ENCODE data around the gene CEACAM21. TPM values are rescaled to one million over a fixed set of nuclear protein-coding genes. Genes with fewer than 3 reads are reported as not detected.
A peak's percentile ranks its signal among the peaks of the same experiment; 100 is the strongest.

Gene CEACAM21
- polyA plus RNA-seq, 1 of the 3 experiments (the other 2 are of a cell fraction) = not detected

GRCh38 chr19:41541990-41542584 lies 33.9 kb upstream of the CEACAM21 start:
- ChIA-PET CTCF (interaction anchor here (0.6 to 1.0 kb wide), 5 partner anchors 10 to 846 kb away, joined by 3 to 4 read pairs (median 3); no protein-coding TSS in a partner anchor), POLR2A (no interaction called here)
- H3K4me2 ChIP-seq = no peak overlapping the region
- H3K4me1 ChIP-seq (ENCODE audit: control insufficient read depth in 1 of 2, insufficient read depth in 2 of 2, low read depth in 1 of 2, low read length in 1 of 2) = no peaks in the 10 kb centered on the region
- no peaks in the 10 kb centered on the region; the same call in 1 of the 2 replicates for H3K9me3 ChIP-seq
- H3K9me2 ChIP-seq = no peaks in the 10 kb centered on the region
- 32% methylated on average over 13 of the region's 13 CpGs for WGBS (ENCODE audit: low lambda C conversion rate)
- H3F3A ChIP-seq (replicated peaks; ENCODE audit: insufficient read depth) = no peaks in the 10 kb centered on the region
- H3K27ac ChIP-seq (ENCODE audit: low read depth in 2 of 2, low read length in 1 of 2) = no peak overlapping the region
- no peaks in the 10 kb centered on the region for H3K79me2 ChIP-seq (ENCODE audit: insufficient read depth)
- no peak overlapping the region for H3K4me3 ChIP-seq (ENCODE audit: low read depth in 2 of 2, low read length in 1 of 2)
- H4K20me1 ChIP-seq (ENCODE audit: insufficient read depth) = no peaks in the 10 kb centered on the region
- H2AFZ ChIP-seq (ENCODE audit: low read depth) = no peak overlapping the region
- H3K9ac ChIP-seq = no peak overlapping the region
- no peaks in the 10 kb centered on the region for H3K36me3 ChIP-seq (replicated peaks in 1 of 2; ENCODE audit: control insufficient read depth in 1 of 2, insufficient read depth in 2 of 2, low read length in 1 of 2)
- H3K27me3 ChIP-seq (ENCODE audit: insufficient read depth) = peaks cover 60% of the 10 kb centered on the region; the same call in 1 of the 2 replicates
- TF ChIP-seq PBX3 (IDR thresholded peaks at IDR 0.05) (no peak), TCF12 (IDR thresholded peaks at IDR 0.05) (no peak), MXI1 (IDR thresholded peaks at IDR 0.05; ENCODE audit: low read depth, low read length) (no peak), REST (IDR thresholded peaks at IDR 0.05; ENCODE audit: low read depth, low read length) (no peak), CTCF (IDR thresholded peaks at IDR 0.05) (peak; percentile 65), SMC3 (IDR thresholded peaks at IDR 0.05; ENCODE audit: low read depth, low read length) (no peak), RAD21 (IDR thresholded peaks at IDR 0.05; ENCODE audit: low read length) (peak; percentile 22; the same call in 1 of the 2 replicates), CHD2 (IDR thresholded peaks at IDR 0.05; ENCODE audit: low read length, partially characterized antibody) (no peak)
- peak; percentile 34 for DNase-seq

- ChIA-PET POLR2A (no interaction called here), CTCF (interaction anchor here (0.6 to 1.0 kb wide), 3 partner anchors 21 to 847 kb away, joined by 3 to 4 read pairs (median 3); no protein-coding TSS in a partner anchor)
- Histone ChIP-seq H3K27ac (ENCODE audit: low read depth in 2 of 2, low read length in 1 of 2) (no peak overlapping the region), H3K9me2 (no peaks in the 10 kb centered on the region), H3K9ac (no peak overlapping the region), H3K9me3 (no peaks in the 10 kb centered on the region; the same call in 1 of the 2 replicates), H2AFZ (ENCODE audit: low read depth) (no peak overlapping the region), H3K36me3 (replicated peaks in 1 of 2; ENCODE audit: control insufficient read depth in 1 of 2, insufficient read depth in 2 of 2, low read length in 1 of 2) (no peaks in the 10 kb centered on the region), H3K79me2 (ENCODE audit: insufficient read depth) (no peaks in the 10 kb centered on the region), H3K4me2 (no peak overlapping the region), H3K27me3 (ENCODE audit: insufficient read depth) (peaks cover 60% of the 10 kb centered on the region; the same call in 1 of the 2 replicates), H3K4me1 (ENCODE audit: control insufficient read depth in 1 of 2, insufficient read depth in 2 of 2, low read depth in 1 of 2, low read length in 1 of 2) (no peaks in the 10 kb centered on the region), H3K4me3 (ENCODE audit: low read depth in 2 of 2, low read length in 1 of 2) (no peak overlapping the region), H3F3A (replicated peaks; ENCODE audit: insufficient read depth) (no peaks in the 10 kb centered on the region), H4K20me1 (ENCODE audit: insufficient read depth) (no peaks in the 10 kb centered on the region)
- no peak for TF ChIP-seq JUND (IDR thresholded peaks at IDR 0.05)
- no peak for TF ChIP-seq TAF1 (IDR thresholded peaks at IDR 0.05; ENCODE audit: borderline replicate concordance, low read depth, low read length)
- no peak for TF ChIP-seq NRF1 (IDR thresholded peaks at IDR 0.05; ENCODE audit: low read depth, low read length)
- TF ChIP-seq EZH2phosphoT487 (IDR thresholded peaks at IDR 0.05; ENCODE audit: borderline replicate concordance, low read depth) = no peak
- no peak for TF ChIP-seq FOXM1 (IDR thresholded peaks at IDR 0.05; ENCODE audit: low read depth)
- no peak for TF ChIP-seq POLR2AphosphoS5 (IDR thresholded peaks at IDR 0.05; ENCODE audit: low read depth, low read length)
- no peak for TF ChIP-seq NFIC (IDR thresholded peaks at IDR 0.05; ENCODE audit: borderline replicate concordance)
- 8% methylated on average over 4 of the region's 4 CpGs for WGBS (ENCODE audit: low lambda C conversion rate)
- DNase-seq = no peak
Observed at GRCh38 chr19:41542622-41543021, 33.3 kb upstream of the CEACAM21 start.
